HFFc6 (cell line): Measurements from ENCODE around the gene FYB2. TPM values are rescaled to one million over a fixed set of nuclear protein-coding genes. Genes with fewer than 3 reads are reported as not detected.
A peak's percentile ranks its signal among the peaks of the same experiment; 100 is the strongest.

Experiments used
- DNase-seq: peaks from one replicate; pipeline ENCODE4 v3.0.0-alpha.2; 2018
- H3K27ac Mint-ChIP-seq: 2 replicates; pipeline ENCODE4 v1.8.0; 2020; ENCODE audit warnings: mild to moderate bottlenecking, mixed read lengths
- H3K27me3 Mint-ChIP-seq: 2 replicates; pipeline ENCODE4 v1.8.0; 2021; ENCODE audit warnings: mild to moderate bottlenecking, moderate library complexity, mixed read lengths; ENCODE audit not compliant: insufficient read depth
- H3K36me3 Mint-ChIP-seq: 2 replicates; pipeline ENCODE4 v1.8.0; 2021; ENCODE audit warnings: low read depth, mixed read lengths
- H3K4me1 Mint-ChIP-seq: 2 replicates; pipeline ENCODE4 v1.8.0; 2020; ENCODE audit warnings: low read depth, mixed read lengths
- H3K4me3 Mint-ChIP-seq: 2 replicates; pipeline ENCODE4 v1.8.0; 2020; ENCODE audit warnings: mild to moderate bottlenecking, moderate library complexity, mixed read lengths
- H3K9me3 Mint-ChIP-seq: 2 replicates; pipeline ENCODE4 v1.8.0; 2020; ENCODE audit warnings: mild to moderate bottlenecking, mixed read lengths
- CTCF ChIP-seq: fragments of 200-600 bp; sonication (generic); IDR thresholded peaks from 2 replicates; pipeline ENCODE4 v1.5.0; 2021; ENCODE audit warnings: antibody characterized with exemption, mild to moderate bottlenecking
- total RNA-seq, 6 experiments: library from RNA; stranded (reverse); fragmentation: NEBNext Ultra II Directional; extraction: Animal tissue kit (Norgen Biotek cat#: 25700); gene quantifications; 2 replicates in 1 of 6; 3 replicates in 5 of 6; pipeline ENCODE4 v1.2.3, GENCODE V29; 2021

FYB2 gene
- total RNA-seq, 6 experiments from 2014 or later: 0.11 TPM; not detected in 5

GRCh38 chr1:56719171-56719570 is 100.0 kb downstream of the FYB2 start:
- TF ChIP-seq CTCF: no peak
- H3K9me3 Mint-ChIP-seq: no peaks in the 10 kb centered on the region
- DNase-seq: no peak
- H3K27me3 Mint-ChIP-seq: no peaks in the 10 kb centered on the region
- no peak overlapping the region for H3K4me3 Mint-ChIP-seq
- peaks cover 18% of the 10 kb centered on the region for H3K4me1 Mint-ChIP-seq
- H3K36me3 Mint-ChIP-seq: no peaks in the 10 kb centered on the region
- no peak overlapping the region for H3K27ac Mint-ChIP-seq

GRCh38 chr1:56715156-56715555 is 104.0 kb downstream of the FYB2 start:
- peaks cover 44% of the 10 kb centered on the region for H3K4me1 Mint-ChIP-seq
- H3K27me3 Mint-ChIP-seq: no peaks in the 10 kb centered on the region
- no peaks in the 10 kb centered on the region for H3K36me3 Mint-ChIP-seq
- H3K4me3 Mint-ChIP-seq: no peak overlapping the region
- DNase-seq: peak; percentile 2
- H3K9me3 Mint-ChIP-seq: no peaks in the 10 kb centered on the region
- no peak for TF ChIP-seq CTCF
- no peak overlapping the region for H3K27ac Mint-ChIP-seq

GRCh38 chr1:56713112-56713511 is 106.1 kb downstream of the FYB2 start:
- no peak for TF ChIP-seq CTCF
- H3K4me3 Mint-ChIP-seq: no peak overlapping the region
- H3K27ac Mint-ChIP-seq: no peak overlapping the region
- H3K36me3 Mint-ChIP-seq: no peaks in the 10 kb centered on the region
- H3K4me1 Mint-ChIP-seq: peaks cover 53% of the 10 kb centered on the region
- no peak for DNase-seq
- H3K27me3 Mint-ChIP-seq: no peaks in the 10 kb centered on the region
- H3K9me3 Mint-ChIP-seq: no peaks in the 10 kb centered on the region

GRCh38 chr1:56712150-56712549 is 107.1 kb downstream of the FYB2 start:
- Mint-ChIP-seq H3K9me3 (no peaks in the 10 kb centered on the region), H3K36me3 (no peaks in the 10 kb centered on the region), H3K4me1 (peaks cover 53% of the 10 kb centered on the region), H3K27me3 (no peaks in the 10 kb centered on the region), H3K4me3 (no peak overlapping the region), H3K27ac (no peak overlapping the region)
- DNase-seq: no peak
- TF ChIP-seq CTCF: no peak

GRCh38 chr1:56710646-56711045 is 108.6 kb downstream of the FYB2 start:
- peak; percentile 68 for DNase-seq
- no peak overlapping the region for H3K4me3 Mint-ChIP-seq
- no peak for TF ChIP-seq CTCF
- H3K4me1 Mint-ChIP-seq: peaks cover 48% of the 10 kb centered on the region
- H3K9me3 Mint-ChIP-seq: no peaks in the 10 kb centered on the region
- H3K27ac Mint-ChIP-seq: no peak overlapping the region; the same call in 1 of the 2 replicates
- peaks cover 3% of the 10 kb centered on the region; the same call in 1 of the 2 replicates for H3K27me3 Mint-ChIP-seq
- no peaks in the 10 kb centered on the region for H3K36me3 Mint-ChIP-seq

- no peak overlapping the region for H3K4me3 Mint-ChIP-seq
- H3K9me3 Mint-ChIP-seq: no peaks in the 10 kb centered on the region
- peaks cover 42% of the 10 kb centered on the region for H3K4me1 Mint-ChIP-seq
- H3K27ac Mint-ChIP-seq: no peak overlapping the region
- peaks cover 3% of the 10 kb centered on the region; the same call in 1 of the 2 replicates for H3K27me3 Mint-ChIP-seq
- DNase-seq: no peak
- H3K36me3 Mint-ChIP-seq: no peaks in the 10 kb centered on the region
- TF ChIP-seq CTCF: no peak
Observed at GRCh38 chr1:56709995-56710394, 109.2 kb downstream of the FYB2 start.
